ENCODE data around the gene WDR41.
"Not testable (repeated sequence)": the region's sequence is repeated elsewhere in the genome, so short reads cannot be mapped to it uniquely, and the experiment has no call there.

WDR41 gene, protein sequence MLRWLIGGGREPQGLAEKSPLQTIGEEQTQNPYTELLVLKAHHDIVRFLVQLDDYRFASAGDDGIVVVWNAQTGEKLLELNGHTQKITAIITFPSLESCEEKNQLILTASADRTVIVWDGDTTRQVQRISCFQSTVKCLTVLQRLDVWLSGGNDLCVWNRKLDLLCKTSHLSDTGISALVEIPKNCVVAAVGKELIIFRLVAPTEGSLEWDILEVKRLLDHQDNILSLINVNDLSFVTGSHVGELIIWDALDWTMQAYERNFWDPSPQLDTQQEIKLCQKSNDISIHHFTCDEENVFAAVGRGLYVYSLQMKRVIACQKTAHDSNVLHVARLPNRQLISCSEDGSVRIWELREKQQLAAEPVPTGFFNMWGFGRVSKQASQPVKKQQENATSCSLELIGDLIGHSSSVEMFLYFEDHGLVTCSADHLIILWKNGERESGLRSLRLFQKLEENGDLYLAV

DNA sequence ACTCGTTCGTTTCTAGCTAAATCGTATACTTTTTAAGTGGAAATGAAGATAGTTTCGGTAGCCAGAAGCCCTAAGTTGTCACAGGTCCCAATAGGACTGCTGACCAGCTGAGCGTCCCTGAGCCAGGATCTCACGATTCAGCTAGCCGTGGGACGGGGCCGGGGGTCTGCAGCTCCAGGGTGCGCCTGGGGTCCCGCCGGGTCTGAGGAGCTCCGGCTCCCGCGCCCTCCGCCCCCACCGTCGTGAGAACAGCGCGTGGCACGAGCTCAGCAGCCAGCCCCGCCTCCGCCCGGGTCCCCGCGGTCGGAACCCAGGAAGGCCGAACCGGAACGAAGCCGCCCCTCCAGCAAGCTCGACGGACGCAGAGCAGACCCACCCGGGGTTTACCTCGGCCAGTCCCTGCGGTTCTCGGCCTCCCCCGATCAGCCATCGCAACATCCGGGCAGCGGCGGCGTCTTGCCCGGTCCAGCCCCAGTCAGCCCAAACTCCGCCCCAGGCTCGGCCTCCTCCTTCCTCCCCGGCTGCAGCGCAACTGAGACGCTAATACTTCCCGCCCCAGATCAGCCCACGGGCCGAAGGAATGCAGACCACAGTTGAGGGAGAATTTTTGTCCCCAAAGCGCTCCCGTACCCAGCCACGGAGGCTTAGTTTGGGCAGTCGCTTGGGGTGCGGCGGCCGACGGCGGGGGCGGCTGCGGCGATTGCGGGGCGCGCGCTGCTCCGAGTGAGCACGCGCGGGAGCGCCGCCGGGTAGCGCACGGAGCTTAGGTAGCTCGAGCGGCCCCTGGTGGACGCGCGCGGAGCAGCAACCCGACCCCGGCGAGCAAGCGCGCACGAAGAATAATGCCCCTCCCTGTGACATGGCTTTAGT, at the start of gene WDR41:
Gene WDR41, minus strand, starts transcription at position 534 of the 870 bp plus-strand sequence. Its CDS starts 96 bp downstream, at position 438.
- DNase-seq (ENCODE audit: insufficient read length, low spot score): peak; percentile 57
- TF ChIP-seq, protein P1, sequence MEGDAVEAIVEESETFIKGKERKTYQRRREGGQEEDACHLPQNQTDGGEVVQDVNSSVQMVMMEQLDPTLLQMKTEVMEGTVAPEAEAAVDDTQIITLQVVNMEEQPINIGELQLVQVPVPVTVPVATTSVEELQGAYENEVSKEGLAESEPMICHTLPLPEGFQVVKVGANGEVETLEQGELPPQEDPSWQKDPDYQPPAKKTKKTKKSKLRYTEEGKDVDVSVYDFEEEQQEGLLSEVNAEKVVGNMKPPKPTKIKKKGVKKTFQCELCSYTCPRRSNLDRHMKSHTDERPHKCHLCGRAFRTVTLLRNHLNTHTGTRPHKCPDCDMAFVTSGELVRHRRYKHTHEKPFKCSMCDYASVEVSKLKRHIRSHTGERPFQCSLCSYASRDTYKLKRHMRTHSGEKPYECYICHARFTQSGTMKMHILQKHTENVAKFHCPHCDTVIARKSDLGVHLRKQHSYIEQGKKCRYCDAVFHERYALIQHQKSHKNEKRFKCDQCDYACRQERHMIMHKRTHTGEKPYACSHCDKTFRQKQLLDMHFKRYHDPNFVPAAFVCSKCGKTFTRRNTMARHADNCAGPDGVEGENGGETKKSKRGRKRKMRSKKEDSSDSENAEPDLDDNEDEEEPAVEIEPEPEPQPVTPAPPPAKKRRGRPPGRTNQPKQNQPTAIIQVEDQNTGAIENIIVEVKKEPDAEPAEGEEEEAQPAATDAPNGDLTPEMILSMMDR (IDR thresholded peaks at IDR 0.05; ENCODE audit: insufficient read depth, missing control alignments): peak; percentile 67
- no peak for FAIRE-seq

DNA sequence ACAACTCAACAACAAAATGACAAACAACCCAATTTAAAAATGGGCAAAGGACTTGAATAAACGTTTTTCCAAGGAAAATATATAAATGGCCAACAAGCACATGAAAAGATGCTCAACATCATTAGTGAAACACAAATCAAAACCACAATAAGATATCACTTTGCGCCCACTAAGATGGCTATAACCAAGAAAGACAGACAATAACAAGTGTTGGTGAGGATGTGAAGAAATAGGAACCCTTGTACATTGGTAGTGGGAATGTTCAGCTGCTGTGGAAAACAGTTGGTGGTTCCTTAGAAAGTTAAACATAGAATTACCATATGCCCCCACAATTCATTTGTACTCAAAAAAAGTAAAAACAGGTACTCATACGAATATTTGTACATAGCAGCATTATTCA, 39.2 kb upstream of the WDR41 start:
- FAIRE-seq (no peak), DNase-seq (ENCODE audit: insufficient read length, low spot score) (no peak)
- TF ChIP-seq, protein P1 (IDR thresholded peaks at IDR 0.05; ENCODE audit: insufficient read depth, missing control alignments): no peak

DNA sequence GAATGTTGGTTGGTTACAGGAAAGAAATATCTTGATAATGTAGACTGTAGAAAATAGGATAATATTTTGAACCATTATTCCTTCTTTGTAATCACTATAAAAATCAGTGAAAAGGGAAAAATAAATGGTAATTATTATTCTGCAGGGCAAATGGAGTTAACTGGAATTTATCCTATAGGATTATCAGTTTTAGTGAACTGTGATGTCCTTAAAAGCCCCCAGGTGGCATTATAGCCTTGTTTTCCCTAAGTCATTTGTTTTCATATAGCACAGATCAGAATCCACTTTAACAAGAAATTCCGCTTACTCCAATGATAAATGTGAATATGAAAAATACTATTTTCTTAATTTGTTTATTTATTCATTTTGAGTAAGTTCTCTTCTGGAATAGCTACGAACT, 26.2 kb upstream of the WDR41 start:
- TF ChIP-seq, protein P1 (IDR thresholded peaks at IDR 0.05; ENCODE audit: insufficient read depth, missing control alignments): peak; percentile 46
- FAIRE-seq: no peak
- no peak for DNase-seq (ENCODE audit: insufficient read length, low spot score)

DNA sequence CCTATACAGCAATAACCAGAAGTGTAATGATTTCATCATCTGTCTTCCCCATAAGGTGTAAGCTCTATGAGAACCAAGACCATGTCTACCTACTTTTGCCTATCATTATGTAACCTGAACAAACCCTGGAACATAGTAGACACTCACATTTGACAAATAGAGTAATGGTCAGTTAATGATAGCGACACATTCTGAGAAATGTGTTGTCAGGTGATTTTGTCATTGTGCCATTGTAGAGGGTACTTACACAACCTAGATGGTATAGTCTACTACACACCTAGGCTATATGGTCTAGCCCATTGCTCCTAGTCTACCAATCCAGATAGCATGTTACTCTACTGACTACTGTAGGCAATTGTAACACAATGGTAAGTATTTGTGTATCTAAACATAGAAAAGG, 22.3 kb upstream of the WDR41 start:
- DNase-seq (ENCODE audit: insufficient read length, low spot score) (no peak), FAIRE-seq (no peak)
- TF ChIP-seq, protein P1 (IDR thresholded peaks at IDR 0.05; ENCODE audit: insufficient read depth, missing control alignments): no peak

DNA sequence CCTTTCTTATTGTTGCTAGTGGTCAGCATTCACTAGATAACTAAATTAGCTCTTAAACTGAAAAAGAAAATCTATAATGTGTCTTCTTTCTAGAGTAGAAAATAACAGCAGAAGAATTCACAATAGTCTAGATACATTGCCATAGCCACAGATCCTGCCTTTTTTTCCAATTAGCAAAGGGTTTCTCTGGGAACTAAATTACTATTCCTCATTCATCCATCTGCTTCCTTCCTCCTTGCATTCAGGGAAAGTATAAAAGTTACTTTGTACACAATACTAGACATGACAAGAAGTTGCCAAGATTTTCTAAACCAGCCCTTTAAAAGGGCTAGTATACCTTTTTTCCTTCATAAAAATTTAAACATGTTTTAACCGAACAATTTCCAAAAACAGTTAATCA, 21.2 kb upstream of the WDR41 start:
- no peak for FAIRE-seq
- TF ChIP-seq, protein P1 (IDR thresholded peaks at IDR 0.05; ENCODE audit: insufficient read depth, missing control alignments): no peak
- no peak for DNase-seq (ENCODE audit: insufficient read length, low spot score)

DNA sequence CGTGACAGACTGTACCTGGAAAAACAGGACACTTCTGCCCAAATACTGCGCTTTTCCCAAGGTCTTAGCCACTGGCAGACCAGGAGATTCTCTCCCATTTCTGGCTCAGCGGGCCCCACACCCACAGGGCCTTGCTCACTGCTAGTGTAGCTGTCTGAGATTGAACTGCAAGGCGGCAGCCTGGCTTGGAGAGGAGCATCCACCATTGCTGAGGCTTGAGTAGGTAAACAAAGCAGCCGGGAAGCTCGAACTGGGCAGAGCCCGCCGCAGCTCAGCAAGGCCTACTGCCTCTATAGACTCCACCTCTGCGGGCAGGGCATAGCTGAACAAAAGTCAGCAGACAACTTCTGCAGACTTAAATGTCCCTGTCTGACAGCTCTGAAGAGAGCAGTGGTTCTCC, 9.0 kb upstream of the WDR41 start:
- not testable (repeated sequence) for FAIRE-seq; DNase-seq (ENCODE audit: insufficient read length, low spot score)

DNA sequence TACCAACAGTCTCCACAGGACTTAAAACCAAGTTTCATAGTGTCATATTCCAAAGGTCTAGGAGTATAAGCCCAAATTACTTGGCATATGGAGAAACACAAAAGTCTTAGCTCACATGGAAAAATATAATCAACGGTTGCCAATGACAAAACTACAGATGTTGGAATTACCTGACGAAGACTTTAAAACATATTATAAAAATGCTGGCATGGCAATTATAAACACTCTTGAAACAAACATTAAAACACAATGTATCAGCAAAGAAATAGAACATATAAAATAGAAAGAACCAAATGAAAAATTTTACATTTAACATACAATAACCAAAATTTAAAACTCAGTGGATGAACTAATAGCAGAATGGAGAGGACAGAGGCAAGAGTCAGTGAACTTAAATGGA, 7.9 kb upstream of the WDR41 start:
- DNase-seq (ENCODE audit: insufficient read length, low spot score) (no peak), FAIRE-seq (no peak)
- TF ChIP-seq, protein P1 (IDR thresholded peaks at IDR 0.05; ENCODE audit: insufficient read depth, missing control alignments): no peak

Data from D721Med (cell line).